Measurements from ENCODE around the gene ZBP1.

DNA sequence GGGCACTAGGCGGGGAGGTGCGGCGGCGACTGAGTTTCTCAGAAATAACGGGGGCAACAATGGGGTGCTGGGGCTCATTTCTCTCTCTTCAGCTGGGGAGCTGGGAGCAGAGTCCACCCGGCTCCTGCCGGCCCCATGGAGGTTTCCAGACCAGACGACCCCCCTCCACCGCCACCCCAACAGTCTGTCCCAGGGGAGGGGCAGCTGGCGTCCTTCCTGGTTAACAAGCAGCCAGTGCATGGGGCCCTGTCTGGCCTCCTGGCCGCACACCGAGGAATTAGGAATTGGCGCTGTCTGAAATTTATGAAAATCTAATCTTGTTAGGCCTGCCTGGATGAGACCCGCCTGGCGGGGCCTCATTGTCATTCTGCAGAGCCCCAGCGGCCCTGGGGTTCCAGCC is 47.2 kb upstream of the ZBP1 start:
- TF ChIP-seq, protein P1, sequence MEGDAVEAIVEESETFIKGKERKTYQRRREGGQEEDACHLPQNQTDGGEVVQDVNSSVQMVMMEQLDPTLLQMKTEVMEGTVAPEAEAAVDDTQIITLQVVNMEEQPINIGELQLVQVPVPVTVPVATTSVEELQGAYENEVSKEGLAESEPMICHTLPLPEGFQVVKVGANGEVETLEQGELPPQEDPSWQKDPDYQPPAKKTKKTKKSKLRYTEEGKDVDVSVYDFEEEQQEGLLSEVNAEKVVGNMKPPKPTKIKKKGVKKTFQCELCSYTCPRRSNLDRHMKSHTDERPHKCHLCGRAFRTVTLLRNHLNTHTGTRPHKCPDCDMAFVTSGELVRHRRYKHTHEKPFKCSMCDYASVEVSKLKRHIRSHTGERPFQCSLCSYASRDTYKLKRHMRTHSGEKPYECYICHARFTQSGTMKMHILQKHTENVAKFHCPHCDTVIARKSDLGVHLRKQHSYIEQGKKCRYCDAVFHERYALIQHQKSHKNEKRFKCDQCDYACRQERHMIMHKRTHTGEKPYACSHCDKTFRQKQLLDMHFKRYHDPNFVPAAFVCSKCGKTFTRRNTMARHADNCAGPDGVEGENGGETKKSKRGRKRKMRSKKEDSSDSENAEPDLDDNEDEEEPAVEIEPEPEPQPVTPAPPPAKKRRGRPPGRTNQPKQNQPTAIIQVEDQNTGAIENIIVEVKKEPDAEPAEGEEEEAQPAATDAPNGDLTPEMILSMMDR (IDR thresholded peaks at IDR 0.05), result no peak
- TF ChIP-seq EP300 (IDR thresholded peaks at IDR 0.05), result no peak
